GM12878 (cell line): ENCODE results near the gene ARHGEF10L. TPM values are rescaled to one million over a fixed set of nuclear protein-coding genes. Genes with fewer than 3 reads are reported as not detected.

Experiments used
- ATAC-seq: fragments of 200-7000 bp; cut with Tn5 transposase; 3 replicates; pipeline ENCODE4 v1.9.1; 2020; ENCODE audit warnings: mild to moderate bottlenecking, moderate library complexity
- BruUV-seq: library from RNA; stranded (reverse); fragments of 400-500 nt; replicated peaks from 2 replicates; lab custom pipeline; 2021; lab: Mats Ljungman, UMichigan
- CTCF ChIA-PET: fragments of 300-600 bp; sonication (Branson Sonifier 250); formaldehyde crosslinking; extraction: SDS; loops from one replicate; lab custom pipeline; 2021; ENCODE audit warnings: inconsistent platforms; lab: Yijun Ruan, JAX
- POLR2A ChIA-PET: fragments of 350-600 bp; formaldehyde crosslinking; extraction: SDS; loops from one replicate; lab custom pipeline; 2021; ENCODE audit warnings: inconsistent platforms; lab: Charles Lee
- RAD21 ChIA-PET: fragments of 300-600 bp; sonication (Branson Sonifier 250); formaldehyde crosslinking; loops from one replicate; lab custom pipeline; 2023; ENCODE audit warnings: antibody characterized with exemption; ENCODE audit not compliant: unreplicated experiment; lab: Charles Lee
- SMC1A ChIA-PET: fragments of 300-600 bp; sonication (Branson Sonifier 250); formaldehyde crosslinking; loops from one replicate; lab custom pipeline; 2023; ENCODE audit not compliant: unreplicated experiment, uncharacterized antibody; lab: Charles Lee
- DNase-seq: peaks from one replicate; pipeline ENCODE4 v3.0.0-alpha.2; 2011; ENCODE audit warnings: low read depth, low spot score
- FAIRE-seq: peaks from 3 replicates; lab custom pipeline; 2011; peaks lifted over from hg19 to GRCh38; lab: Jason Lieb, UNC
- H2AFZ ChIP-seq: 2 replicates; pipeline ENCODE4 v1.6.0; 2011; ENCODE audit warnings: low read depth, low read length, control low read depth; ENCODE audit not compliant: control insufficient read depth
- H3K27ac ChIP-seq: 2 replicates; pipeline ENCODE4 v1.5.1; 2011; ENCODE audit warnings: control low read depth; ENCODE audit not compliant: control insufficient read depth, insufficient read depth
- H3K27me3 ChIP-seq, 2 experiments: replicated peaks in 1 of 2; 2 replicates each; pipeline versions ENCODE4 v1.6.0 to v1.6.1; 2011; ENCODE audit warnings: low read length in 1 of 2; ENCODE audit not compliant: control insufficient read depth in 2 of 2, insufficient read depth in 2 of 2
- H3K36me3 ChIP-seq, 2 experiments: 2 replicates each; pipeline ENCODE4 v1.5.1; 2011; ENCODE audit warnings: low read length in 1 of 2; ENCODE audit not compliant: control insufficient read depth in 2 of 2, insufficient read depth in 2 of 2
- H3K4me1 ChIP-seq: 2 replicates; pipeline ENCODE4 v1.6.1; 2011; ENCODE audit warnings: mild to moderate bottlenecking, low read length, moderate library complexity, mixed read lengths; ENCODE audit not compliant: control insufficient read depth, insufficient read depth
- H3K4me2 ChIP-seq: 2 replicates; pipeline ENCODE4 v1.6.0; 2011; ENCODE audit warnings: control low read depth; ENCODE audit not compliant: control insufficient read depth, insufficient read depth
- H3K4me3 ChIP-seq: fragments of 200-600 bp; sonication (generic); 2 replicates; pipeline ENCODE4 v1.5.1; 2016
- H3K79me2 ChIP-seq: 2 replicates; pipeline ENCODE4 v1.6.0; 2011; ENCODE audit warnings: low read length; ENCODE audit not compliant: control insufficient read depth, insufficient read depth
- H3K9ac ChIP-seq: 2 replicates; pipeline ENCODE4 v1.8.0; 2011; ENCODE audit warnings: low read length, control low read depth, mixed read lengths; ENCODE audit not compliant: control insufficient read depth, insufficient read depth
- H3K9me3 ChIP-seq: replicated peaks from 3 replicates; pipeline ENCODE4 v1.5.1; 2011; ENCODE audit warnings: mild to moderate bottlenecking, low read length; ENCODE audit not compliant: control insufficient read depth, insufficient read depth
- H4K20me1 ChIP-seq: 2 replicates; pipeline ENCODE4 v1.6.0; 2011; ENCODE audit not compliant: control insufficient read depth, insufficient read depth
- FOS ChIP-seq: IDR thresholded peaks from 3 replicates; pipeline ENCODE4 v1.6.1; 2011; ENCODE audit warnings: borderline replicate concordance; ENCODE audit not compliant: insufficient read length; ENCODE audit errors: extremely low read depth
- HCFC1 ChIP-seq: fragments of 150-350 bp; IDR thresholded peaks from 2 replicates; pipeline ENCODE4 v1.6.1; 2014; ENCODE audit warnings: low read length
- MAX ChIP-seq: IDR thresholded peaks from 2 replicates; pipeline ENCODE4 v1.6.1; 2012; ENCODE audit warnings: low read depth, low read length, improper control_type of control experiment
- PRDM15 ChIP-seq: fragments of 450-650 bp; formaldehyde crosslinking; IDR thresholded peaks from 2 replicates; pipeline ENCODE4 v1.4.0; 2020; ENCODE audit warnings: mild to moderate bottlenecking, moderate library complexity
- RAD21 ChIP-seq: IDR thresholded peaks from 2 replicates; pipeline ENCODE4 v1.6.1; 2011; ENCODE audit warnings: mild to moderate bottlenecking, low read depth, low read length, moderate library complexity; ENCODE audit not compliant: insufficient read depth
- RBBP5 ChIP-seq: fragments of 200-600 bp; sonication (generic); conservative IDR thresholded peaks from 2 replicates; pipeline ENCODE4 v1.6.1; 2016
- SMC3 ChIP-seq: IDR thresholded peaks from 2 replicates; pipeline ENCODE4 v1.6.1; 2011; ENCODE audit warnings: low read length, improper control_type of control experiment, borderline replicate concordance
- SP1 ChIP-seq: IDR thresholded peaks from one replicate; pipeline ENCODE4 v1.6.1; 2011; ENCODE audit warnings: low read depth, low read length
- TARDBP ChIP-seq: IDR thresholded peaks from 2 replicates; pipeline ENCODE4 v1.6.1; 2016; ENCODE audit warnings: borderline replicate concordance
- WGBS: methylation state at CpG from one replicate; pipeline ENCODE4 v1.1.6; 2016; ENCODE audit warnings: low lambda C conversion rate; ENCODE audit not compliant: insufficient replicate concordance, insufficient coverage; ENCODE audit errors: missing lambda C conversion rate; 5-methylcytosine and 5-hydroxymethylcytosine counted together
- in situ Hi-C: fragments of 300-500 bp; cut with MboI; formaldehyde crosslinking; loops from 9 replicates; pipeline ENCODE4 v1.14.3; 2018; ENCODE audit warnings: mixed read lengths
- intact Hi-C: fragments of 100-400 bp; cut with micrococcal nuclease; formaldehyde crosslinking; loops from one replicate; pipeline ENCODE4 v1.14.2; 2022; ENCODE audit not compliant: unreplicated experiment
- polyA plus RNA-seq, 11 experiments: library from polyadenylated mRNA; depleted of rRNA in 4 of 11; unstranded in 6 of 11; stranded (reverse) in 5 of 11; fragments of >200 nt; fragmentation: Nextera tagmentation in 4 of 11; fragmentation: Illumina TruSeq in 1 of 11; extraction: Ambion mirVana in 4 of 11; extraction: Trizol in 1 of 11; gene quantifications; 1 replicate in 1 of 11; 2 replicates in 10 of 11; pipeline versions ENCODE4 v1.2.1 to v1.2.3, GENCODE V29; 2011 to 2016; ENCODE audit warnings: inconsistent platforms in 2 of 11, missing spikeins in 2 of 11, low read depth in 1 of 11
- total RNA-seq, 4 experiments: library from RNA; depleted of rRNA in 3 of 4; stranded (reverse); fragments of >200 nt in 3 of 4; fragmentation: Illumina TruSeq in 1 of 4; extraction: Trizol in 1 of 4; gene quantifications; 2 replicates each; pipeline versions ENCODE4 v1.2.1 to v1.2.3, GENCODE V29; 2013 to 2021

Gene ARHGEF10L
- total and polyA plus RNA-seq, 10 of the 15 experiments (the other 5 are each of a cell fraction or from before 2014, with no cell fraction given), result 0.05 to 0.94 (median 0.28) TPM; not detected in 2

DNA sequence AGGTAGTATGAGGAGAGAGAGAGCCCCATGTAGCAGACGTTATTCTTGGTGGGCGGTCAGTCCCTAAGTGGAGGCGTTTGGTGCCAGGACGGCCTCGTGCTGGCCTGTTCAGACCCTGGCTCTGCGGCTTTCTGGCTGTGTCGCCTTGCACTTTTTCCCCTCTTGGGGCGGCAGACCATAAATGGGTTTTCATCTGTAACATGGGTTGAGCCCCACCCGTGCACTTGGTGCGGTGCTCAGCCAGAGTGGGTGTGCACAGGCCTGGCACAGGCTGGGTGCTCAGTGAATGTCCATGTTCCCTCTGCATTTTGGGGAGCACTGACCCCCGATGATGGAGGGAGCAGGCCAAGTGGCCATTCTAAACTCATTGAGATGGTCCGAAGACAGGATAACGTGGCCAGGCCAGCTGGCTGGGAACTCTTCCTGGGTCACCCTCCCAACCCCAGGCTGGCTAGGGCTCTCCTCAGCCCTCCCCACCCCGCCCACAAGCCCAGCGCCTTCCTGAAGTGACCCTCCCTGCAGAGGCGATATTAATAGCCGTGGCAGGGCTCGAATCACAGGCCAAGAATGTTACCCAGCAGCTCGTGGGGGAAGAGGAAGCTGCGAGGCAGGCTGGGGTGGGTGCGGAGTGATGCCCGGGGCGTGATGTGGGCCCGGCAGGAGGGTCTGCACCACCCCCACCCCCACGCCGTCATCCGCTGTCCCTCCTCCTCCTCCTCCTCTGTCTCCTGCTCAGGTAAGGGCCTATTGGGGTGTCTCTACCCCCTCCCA lies 78.5 kb downstream of the ARHGEF10L start (continued):
- TF ChIP-seq FOS (no peak), SP1 (no peak), SMC3 (no peak), RBBP5 (no peak)

DNA sequence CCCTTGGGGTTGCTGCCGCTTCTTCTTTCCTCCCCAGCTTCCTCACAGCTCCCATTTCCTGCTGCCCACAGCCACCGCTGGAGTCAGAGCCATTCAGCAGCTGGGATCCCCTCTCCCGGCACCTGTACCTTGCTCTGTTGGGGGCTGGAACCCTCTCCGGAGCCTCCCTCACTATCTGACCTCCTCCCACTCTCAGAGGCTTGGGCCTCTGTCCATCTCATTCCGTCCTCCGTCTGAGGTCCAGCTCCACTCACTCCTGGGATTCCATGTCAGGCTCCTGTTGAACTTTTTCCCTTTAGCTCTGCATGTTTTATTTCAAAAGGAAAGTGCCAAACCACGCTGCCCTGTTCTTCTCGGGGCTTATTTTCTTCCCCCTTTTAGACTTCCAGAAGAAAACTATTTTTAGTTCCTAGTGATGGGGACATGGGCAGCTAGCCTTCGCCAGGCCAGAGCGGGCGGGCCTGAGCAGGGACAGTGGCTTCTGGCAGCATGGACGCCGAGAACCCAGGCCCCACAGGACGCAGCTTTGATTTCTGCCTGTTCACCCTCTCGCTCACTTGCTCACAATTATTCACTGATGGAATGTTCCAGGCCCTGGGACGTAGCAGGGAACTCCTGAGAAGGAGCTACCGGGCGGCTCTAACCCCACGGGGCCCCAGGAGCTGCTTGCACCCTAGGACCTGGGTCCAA lies 79.2 kb downstream of the ARHGEF10L start:
- H4K20me1 ChIP-seq, result no peaks in the 10 kb centered on the region
- FAIRE-seq (no peak), ATAC-seq (no peak), DNase-seq (no peak)
- CTCF ChIA-PET, result interaction anchor here (0.6 to 0.8 kb wide), 2 partner anchors 11 to 13 kb away, joined by 3 read pairs; no protein-coding TSS in a partner anchor
- no peak overlapping the region for H3K9ac ChIP-seq
- peaks cover 0 to 3% of the 10 kb centered on the region in 2 experiments; a peak in 2 of 4 replicates for H3K27me3 ChIP-seq
- no peaks in the 10 kb centered on the region for H3K4me1 ChIP-seq
- WGBS, result 21% methylated on average over 18 of the region's 19 CpGs
- in situ Hi-C loops (no loop called here), intact Hi-C loops (no loop called here)
- no peak overlapping the region for H3K27ac ChIP-seq
- BruUV-seq, result no TSS peak
- H3K9me3 ChIP-seq, result no peaks in the 10 kb centered on the region
- H3K4me3 ChIP-seq, result no peak overlapping the region
- RAD21 ChIA-PET, result no interaction called here
- H3K36me3 ChIP-seq, result no peaks in the 10 kb centered on the region
- no peak overlapping the region for H3K4me2 ChIP-seq
- no peak for TF ChIP-seq RBBP5
- no peak for TF ChIP-seq PRDM15
- TF ChIP-seq TARDBP, result no peak
- no peak for TF ChIP-seq RAD21
- TF ChIP-seq MAX, result no peak
- TF ChIP-seq HCFC1, result no peak
- SMC1A ChIA-PET, result no interaction called here
- no peaks in the 10 kb centered on the region for H3K79me2 ChIP-seq
- POLR2A ChIA-PET, result no interaction called here
- H2AFZ ChIP-seq, result no peak overlapping the region
